NOMO-1 (cell line): Measurements from ENCODE around the gene CFAP298.

Source experiments
- DNase-seq, 2 experiments: peaks; one replicate each; lab custom pipeline; 2025; ENCODE audit not compliant: unreplicated experiment in 2 of 2; lab: John Stamatoyannopoulos, UW

The CFAP298 gene

GRCh38 chr21:32599526-32599925 lies 12.7 kb downstream of the CFAP298 start:
- no peak for DNase-seq

- no peak for DNase-seq
These were observed 13.1 kb downstream of the CFAP298 start for GRCh38 chr21:32599091-32599490.

DNA sequence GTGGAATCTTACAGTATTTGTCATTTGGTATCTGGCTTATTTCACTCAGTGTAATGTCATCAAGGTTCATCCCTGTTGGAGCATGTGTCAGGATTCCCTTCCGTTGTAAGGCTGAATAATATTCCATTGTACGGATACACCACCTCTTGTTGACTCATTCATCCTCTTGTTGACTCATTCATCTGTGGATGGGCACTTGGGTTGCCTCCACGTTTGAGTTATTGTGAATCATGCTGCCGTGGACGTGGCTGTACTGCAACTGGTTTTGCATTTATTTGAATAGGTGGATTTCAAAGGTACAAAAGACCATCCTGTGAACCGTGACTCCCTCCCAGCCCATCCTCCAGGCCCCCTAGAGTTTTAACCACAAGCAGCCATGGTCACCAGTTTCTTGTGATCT lies 15.0 kb downstream of the CFAP298 start:
- no peak for DNase-seq

GRCh38 chr21:32595431-32595830 lies 16.7 kb downstream of the CFAP298 start:
- no peak for DNase-seq

GRCh38 chr21:32593690-32594089 lies 18.5 kb downstream of the CFAP298 start:
- DNase-seq = no peak

- DNase-seq = no peak
These were observed 19.2 kb downstream of the CFAP298 start for GRCh38 chr21:32592929-32593502.

DNA sequence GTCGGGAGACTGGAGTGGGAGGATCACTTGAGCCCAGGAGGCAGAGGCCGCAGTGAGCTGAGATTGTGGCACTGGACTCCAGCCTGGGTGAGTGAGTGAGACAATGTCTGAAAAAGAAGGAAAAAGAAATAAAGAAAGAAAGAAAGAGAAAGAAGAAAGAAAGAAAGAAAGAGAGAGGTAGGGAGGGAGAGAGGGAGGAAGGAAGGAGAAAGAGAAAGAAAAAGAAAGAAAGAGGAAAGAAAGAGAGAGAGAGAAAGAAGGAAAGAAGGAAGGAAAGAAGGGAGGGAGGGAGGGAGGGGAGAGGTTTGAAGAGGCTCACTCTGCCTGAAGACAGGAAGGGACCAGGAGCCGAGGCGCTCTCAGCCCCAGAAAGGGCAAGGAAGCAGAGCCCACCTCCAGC lies 22.0 kb downstream of the CFAP298 start:
- DNase-seq = no peak

- no peak for DNase-seq
These were observed 24.5 kb downstream of the CFAP298 start for GRCh38 chr21:32587651-32588050.

GRCh38 chr21:32587120-32587519 lies 25.1 kb downstream of the CFAP298 start:
- DNase-seq = no peak

GRCh38 chr21:32585970-32586369 lies 26.2 kb downstream of the CFAP298 start:
- no peak for DNase-seq

DNA sequence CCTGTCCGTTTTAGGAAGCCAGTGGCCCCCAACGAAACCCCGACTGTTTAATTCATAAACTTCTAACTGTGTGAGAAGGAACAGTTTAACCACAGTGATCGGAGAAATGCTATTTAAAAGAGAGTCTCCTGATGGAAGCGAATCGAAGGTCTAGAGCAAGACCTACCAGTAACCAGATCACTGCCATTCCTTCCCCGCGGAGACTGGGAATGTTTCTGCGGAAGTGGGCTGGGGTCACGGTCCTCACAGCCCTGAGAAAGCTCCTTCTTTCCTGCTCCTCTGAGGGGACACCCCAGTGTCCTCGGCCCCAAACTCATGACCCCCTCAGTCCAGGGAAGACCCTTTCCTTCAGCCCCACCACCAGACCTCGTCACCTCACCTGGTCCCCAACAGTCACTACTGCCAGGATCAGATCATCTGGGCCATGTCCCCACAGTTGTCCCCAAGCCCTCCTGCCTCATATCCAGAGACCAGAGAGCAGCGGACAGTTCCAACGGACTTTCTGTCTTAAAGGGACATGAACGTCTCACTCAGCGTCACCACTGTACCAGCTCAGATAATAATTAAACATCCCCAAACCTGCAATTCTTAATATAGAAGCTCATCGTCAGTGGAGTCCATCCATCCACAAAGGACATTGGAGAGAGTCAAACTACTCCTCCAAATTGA lies 27.0 kb downstream of the CFAP298 start, which contains the start of gene TCP10L:
TSS of gene TCP10L (minus strand) at position 482 of the 669 bp plus-strand sequence. CDS start 1,219 bp downstream, outside the sequence.
- DNase-seq = no peak

DNA sequence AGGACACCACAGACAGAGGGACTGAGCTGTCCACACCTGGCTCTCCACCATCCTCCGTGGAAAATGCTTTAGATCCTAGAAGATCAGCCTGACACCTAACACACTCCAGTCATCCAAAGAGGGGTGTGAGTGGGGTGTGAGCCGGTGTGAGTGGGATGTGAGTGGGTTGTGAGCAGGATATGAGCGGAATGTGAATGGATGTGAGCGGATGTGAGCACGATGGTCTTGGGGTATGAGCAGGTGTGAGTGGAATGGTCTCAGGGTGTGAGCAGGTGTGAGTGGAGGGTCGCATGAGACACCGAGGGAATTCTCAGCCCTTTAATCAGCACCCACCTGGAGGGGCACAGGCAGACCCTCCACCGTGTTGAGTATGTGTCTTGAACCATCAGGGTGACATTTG lies 27.7 kb downstream of the CFAP298 start:
- no peak for DNase-seq

GRCh38 chr21:32581732-32582131 lies 30.4 kb downstream of the CFAP298 start:
- no peak for DNase-seq

- no peak for DNase-seq
These were observed 31.2 kb downstream of the CFAP298 start for GRCh38 chr21:32580949-32581348.

DNA sequence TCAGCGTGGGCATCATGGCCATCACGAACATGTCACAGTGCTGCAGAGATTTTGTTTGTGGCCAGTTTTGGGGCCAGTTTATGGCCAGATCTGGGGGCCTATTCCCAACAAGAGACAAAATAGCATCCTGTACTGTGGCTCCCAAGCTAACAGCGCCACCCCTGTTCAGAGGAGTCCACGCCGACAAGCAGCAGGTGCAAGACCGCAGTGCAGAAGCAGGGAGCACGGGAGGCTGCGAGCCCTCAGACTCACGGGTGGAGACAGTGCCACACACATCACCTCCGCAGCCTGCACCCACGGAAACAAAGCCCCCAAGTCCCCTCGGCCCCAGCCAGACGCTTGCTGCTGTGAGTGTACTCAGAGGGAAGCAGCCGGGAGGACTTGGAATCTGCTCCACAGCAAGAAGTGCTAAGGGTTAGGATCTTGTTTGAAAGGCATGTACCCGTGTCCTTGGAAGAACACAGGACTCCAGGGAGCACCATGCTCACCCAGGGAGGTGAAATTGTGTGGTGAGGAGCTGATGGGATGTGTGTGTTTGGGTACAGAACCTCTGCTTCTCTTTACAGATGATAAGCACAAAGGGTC lies 34.0 kb downstream of the CFAP298 start:
- no peak for DNase-seq

DNA sequence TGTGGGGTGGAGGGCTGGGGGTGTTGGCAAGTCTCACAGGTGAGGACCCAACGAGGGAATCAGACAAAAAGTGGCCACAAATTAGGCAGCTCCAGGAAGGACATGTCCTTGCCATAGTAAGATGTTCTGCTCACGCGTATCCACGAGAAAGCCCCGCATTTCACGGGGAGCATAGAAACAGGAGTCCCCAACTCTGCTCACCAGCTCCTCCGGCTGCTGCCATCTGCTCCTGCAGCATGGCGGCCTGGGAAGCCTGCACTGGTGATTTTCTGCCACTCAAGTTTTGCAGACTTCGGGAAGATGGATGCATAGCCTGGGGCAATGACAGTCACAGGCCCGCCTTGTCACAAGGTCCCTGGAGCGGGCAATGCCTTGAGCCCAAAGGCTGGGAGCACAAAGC lies 36.2 kb downstream of the CFAP298 start:
- no peak for DNase-seq

DNA sequence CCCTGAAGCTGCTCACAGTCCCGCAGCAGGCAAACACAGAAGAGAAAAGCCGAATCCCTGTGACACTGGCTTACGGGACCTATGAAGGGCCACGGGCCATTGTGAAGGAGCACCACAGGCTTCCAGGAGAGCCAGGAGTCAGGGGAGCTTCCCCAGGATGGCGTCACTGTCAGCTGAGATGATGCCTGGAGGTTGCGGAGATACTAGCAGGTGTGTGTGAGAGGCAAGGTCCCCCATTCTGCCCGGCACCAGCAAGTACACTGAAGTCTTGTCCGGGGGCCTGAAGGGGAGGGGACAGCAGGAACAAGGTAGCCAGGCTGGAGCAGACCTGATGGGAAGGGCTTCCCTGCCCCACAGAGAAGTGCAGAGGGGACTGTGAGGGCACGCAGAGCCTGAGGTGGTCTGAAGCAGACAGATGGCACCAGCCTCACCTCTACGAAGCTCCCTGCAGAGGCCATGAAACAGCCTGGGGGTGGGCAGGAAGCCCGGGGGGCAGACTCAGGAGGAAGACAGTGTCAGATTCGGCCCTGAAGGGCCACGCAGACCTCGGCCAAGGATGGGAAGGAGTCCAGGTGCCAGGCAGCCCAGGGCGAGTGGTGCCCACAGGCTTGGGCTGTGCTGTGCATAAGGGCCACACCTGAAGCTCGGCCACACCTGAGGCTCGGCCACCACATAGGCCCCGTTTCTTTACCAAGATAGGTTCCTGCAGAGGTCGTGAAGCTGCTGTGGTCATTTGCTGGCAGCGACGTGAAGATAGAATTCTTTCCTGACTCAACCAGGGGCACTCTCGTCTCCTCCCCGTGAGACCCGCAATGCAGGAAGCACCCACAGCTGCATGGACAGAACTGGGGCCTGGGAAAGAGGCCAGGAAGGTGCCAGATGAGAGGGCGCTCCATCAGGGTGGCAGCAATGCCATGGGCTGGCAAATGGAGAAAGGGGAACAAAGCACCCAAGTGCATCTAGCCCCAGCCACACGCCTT lies 36.9 kb downstream of the CFAP298 start:
- DNase-seq = no peak

- no peak for DNase-seq
These were observed 39.4 kb downstream of the CFAP298 start for GRCh38 chr21:32572574-32573420.

DNA sequence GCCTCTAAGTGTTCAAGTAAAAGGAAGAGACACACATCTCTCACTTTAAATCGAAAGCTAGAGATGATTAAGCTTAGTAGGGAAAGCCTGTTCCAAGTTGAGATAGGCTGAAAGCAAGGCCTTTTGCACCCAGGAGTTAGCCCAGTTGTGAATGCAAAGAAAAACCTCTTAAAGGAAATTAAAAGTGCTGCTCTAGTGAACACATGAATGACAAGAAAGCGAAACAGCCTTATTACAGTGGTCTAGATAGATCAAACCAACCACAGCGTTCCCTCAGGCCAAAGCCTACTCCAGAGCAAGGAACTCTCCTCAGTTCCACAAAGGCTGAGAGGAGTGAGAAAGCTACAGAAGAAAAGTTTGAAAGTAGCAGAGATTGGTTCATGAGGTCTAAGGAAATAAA lies 41.7 kb downstream of the CFAP298 start:
- no peak for DNase-seq
